ENCODE measurements around the gene TRIM74.
"Not testable (repeated sequence)": the region's sequence is repeated elsewhere in the genome, so short reads cannot be mapped to it uniquely, and the experiment has no call there.

DNA sequence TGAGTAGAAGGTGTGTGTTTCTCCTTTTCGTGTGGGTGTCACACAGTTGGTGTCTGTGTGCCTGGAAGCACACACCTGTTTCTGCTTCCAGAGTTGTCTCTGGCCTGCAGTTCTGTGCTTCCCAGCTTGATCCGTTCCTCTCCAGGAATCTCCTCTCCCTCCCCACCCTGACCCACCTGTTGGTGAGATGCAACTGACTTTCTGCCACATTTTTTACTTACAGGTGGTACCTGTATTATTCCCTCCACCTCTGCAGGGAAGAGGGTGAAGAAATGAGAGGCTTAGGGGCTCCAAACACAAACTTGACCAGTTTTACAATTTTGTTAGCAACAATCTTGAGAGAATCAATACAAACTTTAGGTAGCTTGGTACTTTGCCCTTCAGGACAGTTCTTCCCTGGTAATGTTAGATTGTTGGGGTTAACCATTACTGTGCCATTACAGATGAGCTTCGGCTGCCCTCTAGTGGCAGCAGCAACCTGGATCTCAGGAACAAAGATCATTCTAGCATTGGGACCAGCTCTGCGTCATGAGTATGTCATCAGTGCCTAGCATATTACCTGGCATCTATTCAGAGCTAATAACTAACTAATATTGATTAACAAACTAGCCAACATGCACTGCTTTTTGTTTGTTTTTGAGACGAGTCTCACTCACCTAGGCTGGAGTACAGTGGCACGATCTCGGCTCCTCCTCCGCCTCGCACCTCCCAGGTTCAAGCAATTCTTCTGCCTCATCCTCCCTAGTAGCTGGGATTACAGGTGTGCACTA, 54.3 kb downstream of the TRIM74 start:
- TF ChIP-seq, protein P1, sequence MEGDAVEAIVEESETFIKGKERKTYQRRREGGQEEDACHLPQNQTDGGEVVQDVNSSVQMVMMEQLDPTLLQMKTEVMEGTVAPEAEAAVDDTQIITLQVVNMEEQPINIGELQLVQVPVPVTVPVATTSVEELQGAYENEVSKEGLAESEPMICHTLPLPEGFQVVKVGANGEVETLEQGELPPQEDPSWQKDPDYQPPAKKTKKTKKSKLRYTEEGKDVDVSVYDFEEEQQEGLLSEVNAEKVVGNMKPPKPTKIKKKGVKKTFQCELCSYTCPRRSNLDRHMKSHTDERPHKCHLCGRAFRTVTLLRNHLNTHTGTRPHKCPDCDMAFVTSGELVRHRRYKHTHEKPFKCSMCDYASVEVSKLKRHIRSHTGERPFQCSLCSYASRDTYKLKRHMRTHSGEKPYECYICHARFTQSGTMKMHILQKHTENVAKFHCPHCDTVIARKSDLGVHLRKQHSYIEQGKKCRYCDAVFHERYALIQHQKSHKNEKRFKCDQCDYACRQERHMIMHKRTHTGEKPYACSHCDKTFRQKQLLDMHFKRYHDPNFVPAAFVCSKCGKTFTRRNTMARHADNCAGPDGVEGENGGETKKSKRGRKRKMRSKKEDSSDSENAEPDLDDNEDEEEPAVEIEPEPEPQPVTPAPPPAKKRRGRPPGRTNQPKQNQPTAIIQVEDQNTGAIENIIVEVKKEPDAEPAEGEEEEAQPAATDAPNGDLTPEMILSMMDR (IDR thresholded peaks at IDR 0.05), result peak; percentile 95
- TF ChIP-seq ZFX (IDR thresholded peaks at IDR 0.05; ENCODE audit: borderline replicate concordance), result not testable (repeated sequence)

All from 22Rv1 (cell line).